Calu3 (cell line): ENCODE results near the gene TMEM61. TPM values are rescaled to one million over a fixed set of nuclear protein-coding genes. Genes with fewer than 3 reads are reported as not detected.

ENCODE experiments used
- BruUV-seq: library from RNA; stranded (reverse); fragments of 400-500 nt; replicated peaks from 2 replicates; lab custom pipeline; 2021; lab: Mats Ljungman, UMichigan
- CTCF ChIA-PET: fragments of 300-600 bp; sonication (Branson Sonifier 250); formaldehyde crosslinking; loops from one replicate; lab custom pipeline; 2022; ENCODE audit warnings: antibody characterized with exemption; lab: Charles Lee
- DNase-seq: peaks from one replicate; pipeline ENCODE4 v3.0.0; 2022
- H3K27ac Mint-ChIP-seq: one replicate; pipeline ENCODE4 v1.8.0; 2022; ENCODE audit warnings: mixed read lengths; ENCODE audit not compliant: unreplicated experiment
- H3K27me3 Mint-ChIP-seq: one replicate; pipeline ENCODE4 v1.8.0; 2022; ENCODE audit warnings: mixed read lengths; ENCODE audit not compliant: unreplicated experiment
- H3K36me3 Mint-ChIP-seq: one replicate; pipeline ENCODE4 v1.8.0; 2022; ENCODE audit warnings: mild to moderate bottlenecking, moderate library complexity, mixed read lengths; ENCODE audit not compliant: insufficient read depth, unreplicated experiment
- H3K4me1 Mint-ChIP-seq: one replicate; pipeline ENCODE4 v1.8.0; 2022; ENCODE audit warnings: mild to moderate bottlenecking, low read depth, mixed read lengths; ENCODE audit not compliant: unreplicated experiment
- H3K4me3 Mint-ChIP-seq: one replicate; pipeline ENCODE4 v1.8.0; 2022; ENCODE audit warnings: mild to moderate bottlenecking, low read depth, moderate library complexity, mixed read lengths; ENCODE audit not compliant: unreplicated experiment
- H3K9me3 Mint-ChIP-seq: one replicate; pipeline ENCODE4 v1.8.0; 2022; ENCODE audit warnings: low read depth, mixed read lengths; ENCODE audit not compliant: unreplicated experiment
- CTCF ChIP-seq: fragments of 200-600 bp; IDR thresholded peaks from one replicate; pipeline ENCODE4 v1.8.0; 2022; ENCODE audit warnings: antibody characterized with exemption; ENCODE audit not compliant: unreplicated experiment
- intact Hi-C: fragments of 100-400 bp; cut with micrococcal nuclease; formaldehyde crosslinking; loops from one replicate; pipeline ENCODE4 v1.10.0; 2022; ENCODE audit not compliant: unreplicated experiment
- total RNA-seq: library from RNA; stranded (reverse); gene quantifications from 2 replicates; pipeline ENCODE4 v1.2.3, GENCODE V29; 2022

Gene TMEM61
- total RNA-seq, 1 experiment from 2014 or later, result 0.45 TPM

GRCh38 chr1:54991939-54992338 lies 11.5 kb downstream of the TMEM61 start:
- BruUV-seq, result no TSS peak
- Mint-ChIP-seq H3K9me3 (no peaks in the 10 kb centered on the region), H3K27me3 (peaks cover 35% of the 10 kb centered on the region), H3K27ac (no peak overlapping the region), H3K4me1 (peaks cover 9% of the 10 kb centered on the region), H3K36me3 (peaks cover 8% of the 10 kb centered on the region), H3K4me3 (no peak overlapping the region)
- intact Hi-C loops, result no loop called here
- CTCF ChIA-PET, result no interaction called here
- no peak for DNase-seq
- TF ChIP-seq CTCF, result no peak

- H3K36me3 Mint-ChIP-seq, result peaks cover 8% of the 10 kb centered on the region
- intact Hi-C loops, result no loop called here
- H3K4me3 Mint-ChIP-seq, result no peak overlapping the region
- H3K27me3 Mint-ChIP-seq, result peaks cover 44% of the 10 kb centered on the region
- no peak for DNase-seq
- CTCF ChIA-PET, result interaction anchor here (1.1 to 1.4 kb wide), 2 partner anchors 13 to 29 kb away, joined by 3 read pairs; partner anchors contain the start of gene TMEM61
- peaks cover 9% of the 10 kb centered on the region for H3K4me1 Mint-ChIP-seq
- no TSS peak for BruUV-seq
- TF ChIP-seq CTCF, result no peak
- no peak overlapping the region for H3K27ac Mint-ChIP-seq
- H3K9me3 Mint-ChIP-seq, result no peaks in the 10 kb centered on the region
Observed at GRCh38 chr1:54993140-54993539, 12.7 kb downstream of the TMEM61 start.

- Mint-ChIP-seq H3K4me3 (no peak overlapping the region), H3K36me3 (peaks cover 8% of the 10 kb centered on the region), H3K27me3 (peaks cover 44% of the 10 kb centered on the region), H3K27ac (no peak overlapping the region), H3K9me3 (no peaks in the 10 kb centered on the region), H3K4me1 (peaks cover 9% of the 10 kb centered on the region)
- no peak for DNase-seq
- no peak for TF ChIP-seq CTCF
- BruUV-seq, result no TSS peak
- intact Hi-C loops, result no loop called here
- CTCF ChIA-PET, result interaction anchor here (2.9 kb wide), 1 partner anchor 49 kb away, joined by 40 read pairs; no protein-coding TSS in a partner anchor
Observed at GRCh38 chr1:54994355-54994990, 14.0 kb downstream of the TMEM61 start.

- intact Hi-C loops, result no loop called here
- H3K27me3 Mint-ChIP-seq, result peaks cover 44% of the 10 kb centered on the region
- DNase-seq, result no peak
- peaks cover 9% of the 10 kb centered on the region for H3K4me1 Mint-ChIP-seq
- CTCF ChIA-PET, result interaction anchor here (2.6 to 3.0 kb wide), 3 partner anchors 27 to 50 kb away, joined by 12 to 40 read pairs (median 24); no protein-coding TSS in a partner anchor
- TF ChIP-seq CTCF, result no peak
- H3K9me3 Mint-ChIP-seq, result no peaks in the 10 kb centered on the region
- no peak overlapping the region for H3K4me3 Mint-ChIP-seq
- BruUV-seq, result no TSS peak
- H3K27ac Mint-ChIP-seq, result no peak overlapping the region
- peaks cover 8% of the 10 kb centered on the region for H3K36me3 Mint-ChIP-seq
Observed at GRCh38 chr1:54995013-54995760, 14.8 kb downstream of the TMEM61 start.
